SH-SY5Y (cell line): ENCODE measurements around the gene MLN.

Experiments used
- GATA2 ChIP-seq: IDR thresholded peaks from 2 replicates; pipeline ENCODE4 v1.6.1; 2011; ENCODE audit warnings: mild to moderate bottlenecking, low read depth, low read length
- GATA3 ChIP-seq: IDR thresholded peaks from 2 replicates; pipeline ENCODE4 v1.6.1; 2011; ENCODE audit warnings: low read depth, mild to moderate bottlenecking, low read length, moderate library complexity

GRCh38 chr6:33787954-33788693 lies 15.7 kb downstream of the MLN start:
- TF ChIP-seq GATA2 = no peak
- no peak for TF ChIP-seq GATA3
